Psoas muscle (tissue), 8 donors: ENCODE data around the gene LGALS4. TPM values are rescaled to one million over a fixed set of nuclear protein-coding genes. Genes with fewer than 3 reads are reported as not detected.
"Not testable (repeated sequence)": the region's sequence is repeated elsewhere in the genome, so short reads cannot be mapped to it uniquely, and the experiment has no call there.

ENCODE experiments used
- ATAC-seq, 4 donors: fragments of 200-7000 bp; cut with Tn5 transposase; one replicate each; pipeline ENCODE4 v1.9.1; 2020; ENCODE audit warnings: moderate library complexity in 3 of 4, mild to moderate bottlenecking in 2 of 4
- DNase-seq, 2 donors: peaks; one replicate each; pipeline ENCODE4 v3.0.0-alpha.2; 2020
- H3K27ac ChIP-seq: fragments of 200-600 bp; one replicate; pipeline ENCODE4 v1.8.0; 2022
- H3K27me3 ChIP-seq, 3 donors: fragments of 200-600 bp in 1 of 3; one replicate each; pipeline versions ENCODE4 v1.6.1 to v1.8.0; 2013 to 2022; ENCODE audit warnings: low read length in 2 of 3, mild to moderate bottlenecking in 2 of 3, moderate library complexity in 1 of 3; ENCODE audit not compliant: insufficient read depth in 3 of 3
- H3K36me3 ChIP-seq, 2 donors: fragments of 200-600 bp in 1 of 2; one replicate each; pipeline versions ENCODE4 v1.6.1 to v1.8.0; 2013 to 2022; ENCODE audit warnings: low read depth in 1 of 2, mild to moderate bottlenecking in 1 of 2, moderate library complexity in 1 of 2; ENCODE audit not compliant: insufficient read depth in 1 of 2
- H3K4me1 ChIP-seq: fragments of 200-600 bp; one replicate; pipeline ENCODE4 v1.8.0; 2022
- H3K4me3 ChIP-seq: fragments of 200-600 bp; one replicate; pipeline ENCODE4 v1.8.0; 2022; ENCODE audit warnings: mild to moderate bottlenecking
- H3K9me3 ChIP-seq: fragments of 200-600 bp; one replicate; pipeline ENCODE4 v1.8.0; 2022
- CTCF ChIP-seq: fragments of 200-600 bp; IDR thresholded peaks from one replicate; pipeline ENCODE4 v1.8.0; 2022; ENCODE audit warnings: antibody characterized with exemption
- WGBS, 3 donors: extraction: QIAGEN DNeasy Blood & Tissue Kit; methylation state at CpG; one replicate each; pipeline versions ENCODE4 v1.1.6 to v1.1.7; 2013; 5-methylcytosine and 5-hydroxymethylcytosine counted together
- intact Hi-C, 2 donors: fragments of 100-400 bp; cut with DNase I; formaldehyde crosslinking; loops; one replicate each; pipeline versions ENCODE4 v1.11.0 to v1.14.2; 2022
- polyA plus RNA-seq, 3 donors: library from polyadenylated mRNA; stranded (reverse); fragments of 200-250 nt; gene quantifications; one replicate each; pipeline ENCODE4 v1.2.3, GENCODE V29; 2013
- total RNA-seq, 4 donors: library from RNA; stranded (reverse); fragmentation: NEBNext Ultra II Directional in 2 of 4; extraction: Animal tissue kit (Norgen Biotek cat#: 25700) in 2 of 4; gene quantifications; one replicate each; pipeline versions ENCODE4 v1.2.1 to v1.2.4, GENCODE V29; 2021 to 2023
- donor health status: healthy with polysubstance abuse.
- donor health status: DM: no; HTN: no; CAD: no; lungs with moderate emphysema.
- donor health status: Bipolar disorder and iron deficiency.
- donor health status: healthy.
- donor health status: DM: yes; HTN: yes; CAD: no.
- donor health status: DM: no; HTN: no; CAD: no.
- donor health status: DM: no; HTN: no; CAD: no.
- donor health status: DM: yes; HTN: yes; CAD: no.

LGALS4 gene
- total and polyA plus RNA-seq, 7 donors = 0.31 to 2.0 (median 0.64) TPM

GRCh38 chr19:38788478-38789243 is 24.1 kb downstream of the LGALS4 start, which contains the start of gene LGALS7B:
LGALS7B (plus strand) TSS chr19:38789200; CDS start chr19:38789227, 27 bp downstream.
- ATAC-seq = no peak
- Histone ChIP-seq H3K27me3 (no peaks in the 10 kb centered on the region), H3K27ac (no peak within 1 kb of the TSS), H3K36me3 (no peaks in the 10 kb centered on the region), H3K9me3 (no peaks in the 10 kb centered on the region), H3K4me3 (no peak within 1 kb of the TSS), H3K4me1 (no peaks in the 10 kb centered on the region)
- 68 to 81% (median 73%) methylated on average over 10 to 13 of the region's 17 CpGs for WGBS, 3 donors
- peak in 1 of 2 donors; percentile 27 for DNase-seq
- intact Hi-C loops = no loop called here
- no peak for TF ChIP-seq CTCF

GRCh38 chr19:38786572-38787265 is 26.0 kb downstream of the LGALS4 start:
- peak in 1 of 2 donors; percentile 54 for DNase-seq
- intact Hi-C loops = no loop called here
- Histone ChIP-seq H3K4me3 (no peak overlapping the region), H3K36me3 (no peaks in the 10 kb centered on the region), H3K27me3 (no peaks in the 10 kb centered on the region), H3K27ac (peak overlapping the region; percentile 43), H3K4me1 (no peaks in the 10 kb centered on the region), H3K9me3 (no peaks in the 10 kb centered on the region)
- 47 to 50% (median 49%) methylated on average over 11 of the region's 11 CpGs for WGBS, 3 donors
- no peak for TF ChIP-seq CTCF
- ATAC-seq = peak in 3 of 4 donors; percentile 29 to 77 (median 40)

- intact Hi-C loops = not testable (repeated sequence)
- peak overlapping the region; percentile 43 for H3K27ac ChIP-seq
- WGBS, 3 donors = 89 to 95% (median 89%) methylated on average over 2 to 3 of the region's 3 CpGs
These were observed 26.7 kb downstream of the LGALS4 start for GRCh38 chr19:38786061-38786460.

GRCh38 chr19:38785187-38785699 is 27.5 kb downstream of the LGALS4 start:
- Histone ChIP-seq H3K36me3 (no peaks in the 10 kb centered on the region), H3K27ac (no peak overlapping the region), H3K27me3 (no peaks in the 10 kb centered on the region), H3K4me3 (no peak overlapping the region), H3K9me3 (no peaks in the 10 kb centered on the region), H3K4me1 (no peaks in the 10 kb centered on the region)
- DNase-seq = peak in 1 of 2 donors; percentile 28
- intact Hi-C loops = no loop called here
- 96 to 99% (median 98%) methylated on average over 7 of the region's 7 CpGs for WGBS, 3 donors
- TF ChIP-seq CTCF = no peak
- no peak for ATAC-seq

More at GRCh38 chr19:38786061-38786460, 26.7 kb downstream of the LGALS4 start:
- H3K36me3 ChIP-seq, ATAC-seq, H3K9me3 ChIP-seq, H3K4me1 ChIP-seq, H3K4me3 ChIP-seq, H3K27me3 ChIP-seq: not testable (repeated sequence)
- DNase-seq = peak in 1 of 2 donors; percentile 12

GRCh38 chr19:38784224-38784623 is 28.5 kb downstream of the LGALS4 start:
- Histone ChIP-seq H3K9me3 (no peaks in the 10 kb centered on the region), H3K4me3 (no peak overlapping the region), H3K4me1 (no peaks in the 10 kb centered on the region), H3K36me3 (no peaks in the 10 kb centered on the region), H3K27me3 (no peaks in the 10 kb centered on the region), H3K27ac (no peak overlapping the region)
- DNase-seq = no peak
- WGBS, 3 donors = 83 to 97% (median 88%) methylated on average over 3 of the region's 3 CpGs
- no peak for ATAC-seq
- no peak for TF ChIP-seq CTCF
- intact Hi-C loops = loop anchor here in 1 of 2 donors (5.0 kb wide), 1 partner anchor 33 kb away; no protein-coding TSS in a partner anchor

- H3K36me3 ChIP-seq, DNase-seq, H3K4me3 ChIP-seq, H3K27me3 ChIP-seq, ATAC-seq, H3K9me3 ChIP-seq, H3K4me1 ChIP-seq, H3K27ac ChIP-seq: not testable (repeated sequence)
- 81 to 92% (median 87%) methylated on average over 13 of the region's 13 CpGs for WGBS, 3 donors
- intact Hi-C loops = loop anchor here in 1 of 2 donors (5.0 kb wide), 1 partner anchor 35 kb away; no protein-coding TSS in a partner anchor
These were observed 30.5 kb downstream of the LGALS4 start for GRCh38 chr19:38782212-38782611.
